OCI-LY1 (cell line): ENCODE results near the gene IFI35.
"Not testable (repeated sequence)": the region's sequence is repeated elsewhere in the genome, so short reads cannot be mapped to it uniquely, and the experiment has no call there.

Source experiments
- H2AFZ ChIP-seq: fragments of 200-600 bp; sonication (generic), shearing (Covaris generic); 2 replicates; pipeline ENCODE4 v1.6.0; 2014; ENCODE audit warnings: antibody characterized with exemption, mild to moderate bottlenecking, low read length
- H3F3A ChIP-seq: fragments of 200-600 bp; sonication (generic), shearing (Covaris generic); 2 replicates; pipeline ENCODE4 v1.6.0; 2014; ENCODE audit warnings: mild to moderate bottlenecking, antibody characterized with exemption, low read length, moderate library complexity; ENCODE audit not compliant: insufficient read depth
- H3K27ac ChIP-seq: fragments of 200-600 bp; sonication (generic); 2 replicates; pipeline ENCODE4 v1.5.1; 2014; ENCODE audit warnings: low read length, mixed run types, mild to moderate bottlenecking, low read depth; ENCODE audit not compliant: poor library complexity, severe bottlenecking
- H3K27me3 ChIP-seq: fragments of 200-600 bp; sonication (generic); 2 replicates; pipeline ENCODE4 v1.6.0; 2014; ENCODE audit warnings: antibody characterized with exemption, mild to moderate bottlenecking, low read length, moderate library complexity; ENCODE audit not compliant: insufficient read depth
- H3K36me3 ChIP-seq: fragments of 200-600 bp; sonication (generic); 2 replicates; pipeline ENCODE4 v1.6.1; 2014; ENCODE audit warnings: mild to moderate bottlenecking, antibody characterized with exemption, low read length, moderate library complexity, mixed read lengths; ENCODE audit not compliant: insufficient read depth
- H3K4me1 ChIP-seq: fragments of 200-600 bp; sonication (generic); 2 replicates; pipeline ENCODE4 v1.5.1; 2014; ENCODE audit warnings: mild to moderate bottlenecking, low read length, moderate library complexity; ENCODE audit not compliant: insufficient read depth, severe bottlenecking
- H3K4me2 ChIP-seq: fragments of 200-600 bp; sonication (generic), shearing (Covaris generic); 2 replicates; pipeline ENCODE4 v1.6.1; 2014; ENCODE audit warnings: low read length
- H3K4me3 ChIP-seq: fragments of 200-600 bp; sonication (generic); 2 replicates; pipeline ENCODE4 v1.5.1; 2014; ENCODE audit warnings: low read length, low read depth, mild to moderate bottlenecking, mixed read lengths; ENCODE audit not compliant: poor library complexity, severe bottlenecking
- H3K79me2 ChIP-seq: fragments of 200-600 bp; shearing (Covaris generic); 2 replicates; pipeline ENCODE4 v1.6.1; 2016; ENCODE audit warnings: mixed run types, low read length, mixed read lengths; ENCODE audit not compliant: insufficient read depth
- H3K9ac ChIP-seq: fragments of 200-600 bp; sonication (generic), shearing (Covaris generic); 2 replicates; pipeline ENCODE4 v1.6.1; 2014; ENCODE audit warnings: mild to moderate bottlenecking, low read length, mixed read lengths
- H3K9me2 ChIP-seq: fragments of 200-600 bp; sonication (generic), shearing (Covaris generic); 2 replicates; pipeline ENCODE4 v1.6.1; 2014; ENCODE audit warnings: low read depth, mild to moderate bottlenecking, low read length, mixed read lengths
- H3K9me3 ChIP-seq: fragments of 200-600 bp; shearing (Covaris generic); 2 replicates; pipeline ENCODE4 v1.6.1; 2014; ENCODE audit warnings: low read length, mixed read lengths
- H4K20me1 ChIP-seq: fragments of 200-600 bp; sonication (generic), shearing (Covaris generic); 2 replicates; pipeline ENCODE4 v1.6.0; 2016; ENCODE audit warnings: mild to moderate bottlenecking, low read length; ENCODE audit not compliant: insufficient read depth
- EZH2 ChIP-seq: fragments of 200-600 bp; sonication (generic), shearing (Covaris generic); IDR thresholded peaks from 2 replicates; pipeline ENCODE4 v1.8.0; 2017; ENCODE audit warnings: borderline replicate concordance, mixed run types, mild to moderate bottlenecking, antibody characterized with exemption, low read length, moderate library complexity, mixed read lengths
- TF ChIP-seq, protein P1 (sequence below): fragments of 200-600 bp; sonication (generic), shearing (Covaris generic); IDR thresholded peaks from 2 replicates; pipeline ENCODE4 v1.5.1; 2017; ENCODE audit warnings: mild to moderate bottlenecking, antibody characterized with exemption, low read length, moderate library complexity, mixed read lengths

Gene IFI35

DNA sequence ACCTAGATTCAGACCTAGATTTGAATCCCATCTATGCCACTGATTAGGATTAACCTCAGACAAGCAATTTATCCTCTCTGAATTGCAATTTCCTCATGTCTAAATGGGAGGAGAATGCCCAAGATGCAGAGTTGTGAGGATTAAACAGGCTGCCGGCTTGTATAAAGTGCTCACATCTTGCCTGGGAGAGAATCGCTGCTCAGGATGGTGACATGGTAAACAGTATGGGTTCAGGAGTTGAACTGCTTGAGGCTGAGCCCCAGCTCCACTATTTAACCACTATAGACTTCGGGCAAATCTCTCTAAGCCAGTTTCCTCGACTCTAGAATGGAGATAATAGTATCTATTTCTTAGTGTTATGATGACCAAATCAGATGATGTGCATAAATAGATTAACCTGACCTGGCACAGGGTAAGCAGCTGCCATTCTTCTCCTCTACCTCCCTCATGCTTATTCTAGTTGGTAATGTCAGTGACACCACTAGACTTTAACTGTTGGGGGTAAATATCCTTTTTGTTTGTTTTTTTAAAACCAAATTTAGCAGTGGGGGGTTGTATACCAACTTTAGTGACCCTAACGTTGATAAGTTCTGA, 9.1 kb upstream of the IFI35 start:
- peak overlapping the region; percentile 71 for H3K4me2 ChIP-seq
- H3F3A ChIP-seq, result peaks cover 1% of the 10 kb centered on the region; the same call in 1 of the 2 replicates
- H3K4me1 ChIP-seq, result peaks cover 25% of the 10 kb centered on the region
- peaks cover 59% of the 10 kb centered on the region for H3K36me3 ChIP-seq
- TF ChIP-seq EZH2, result no peak
- TF ChIP-seq, protein P1, sequence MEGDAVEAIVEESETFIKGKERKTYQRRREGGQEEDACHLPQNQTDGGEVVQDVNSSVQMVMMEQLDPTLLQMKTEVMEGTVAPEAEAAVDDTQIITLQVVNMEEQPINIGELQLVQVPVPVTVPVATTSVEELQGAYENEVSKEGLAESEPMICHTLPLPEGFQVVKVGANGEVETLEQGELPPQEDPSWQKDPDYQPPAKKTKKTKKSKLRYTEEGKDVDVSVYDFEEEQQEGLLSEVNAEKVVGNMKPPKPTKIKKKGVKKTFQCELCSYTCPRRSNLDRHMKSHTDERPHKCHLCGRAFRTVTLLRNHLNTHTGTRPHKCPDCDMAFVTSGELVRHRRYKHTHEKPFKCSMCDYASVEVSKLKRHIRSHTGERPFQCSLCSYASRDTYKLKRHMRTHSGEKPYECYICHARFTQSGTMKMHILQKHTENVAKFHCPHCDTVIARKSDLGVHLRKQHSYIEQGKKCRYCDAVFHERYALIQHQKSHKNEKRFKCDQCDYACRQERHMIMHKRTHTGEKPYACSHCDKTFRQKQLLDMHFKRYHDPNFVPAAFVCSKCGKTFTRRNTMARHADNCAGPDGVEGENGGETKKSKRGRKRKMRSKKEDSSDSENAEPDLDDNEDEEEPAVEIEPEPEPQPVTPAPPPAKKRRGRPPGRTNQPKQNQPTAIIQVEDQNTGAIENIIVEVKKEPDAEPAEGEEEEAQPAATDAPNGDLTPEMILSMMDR, result no peak
- H3K4me3 ChIP-seq, result peak overlapping the region; percentile 50
- H4K20me1 ChIP-seq, result no peaks in the 10 kb centered on the region
- no peaks in the 10 kb centered on the region for H3K9me2 ChIP-seq
- no peaks in the 10 kb centered on the region for H3K9me3 ChIP-seq
- peak overlapping the region; percentile 60 for H3K27ac ChIP-seq
- H3K79me2 ChIP-seq, result peaks cover 20% of the 10 kb centered on the region
- H3K27me3 ChIP-seq, result no peaks in the 10 kb centered on the region
- peak overlapping the region; percentile 82; the same call in 1 of the 2 replicates for H2AFZ ChIP-seq
- peak overlapping the region; percentile 61 for H3K9ac ChIP-seq

DNA sequence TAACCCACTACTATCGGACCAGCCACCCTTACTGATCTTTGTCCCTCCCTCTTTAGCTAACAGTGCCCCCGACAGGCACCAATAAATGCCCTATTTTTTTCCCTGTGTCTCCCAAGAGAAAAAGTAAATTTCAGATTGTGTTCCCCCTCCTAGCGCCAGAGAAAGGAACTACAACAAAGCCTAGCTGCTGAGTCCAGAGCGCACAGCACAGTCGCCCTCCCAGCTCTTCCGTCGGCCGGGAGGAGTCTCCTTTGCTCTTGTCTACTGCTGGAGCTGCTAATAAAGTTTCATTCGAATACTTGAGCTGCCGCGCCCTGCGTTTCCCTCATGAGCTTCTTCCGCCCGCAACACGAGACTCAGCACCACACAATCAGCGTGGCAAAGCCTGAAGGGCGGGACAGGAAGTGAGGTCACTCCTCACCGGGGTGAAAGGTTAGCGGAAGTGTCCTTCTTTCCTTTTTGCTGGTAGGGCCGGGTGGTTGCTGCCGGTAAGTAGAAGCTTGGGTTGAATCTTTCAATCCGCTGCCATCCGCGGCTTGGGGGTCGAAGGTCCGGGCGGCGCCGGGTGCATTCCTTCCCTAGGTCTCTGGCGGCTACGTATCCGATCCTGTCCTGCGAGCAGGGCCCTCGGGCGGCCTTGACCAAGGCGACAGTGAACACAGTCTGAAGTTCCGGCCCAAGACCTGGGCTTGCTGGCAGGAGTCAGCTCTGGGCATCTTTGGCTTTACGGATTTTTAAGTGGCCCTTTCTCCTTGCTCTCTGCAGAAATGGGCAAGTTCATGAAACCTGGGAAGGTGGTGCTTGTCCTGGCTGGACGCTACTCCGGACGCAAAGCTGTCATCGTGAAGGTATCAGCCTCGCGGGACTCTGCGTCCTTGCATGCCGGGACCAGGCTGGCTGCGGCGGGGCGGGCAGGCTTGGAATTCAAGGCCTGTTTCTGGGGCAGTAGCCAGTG, 8.3 kb upstream of the IFI35 start, which contains the start of gene RPL27:
Gene RPL27, plus strand, starts transcription at position 436 of the 955 bp plus-strand sequence. Its CDS starts 332 bp downstream, at position 768.
- Histone ChIP-seq H3F3A (peaks cover 6% of the 10 kb centered on the region; the same call in 1 of the 2 replicates), H3K9me3 (no peaks in the 10 kb centered on the region), H3K4me2 (peak within 1 kb of the TSS; percentile 77), H3K36me3 (peaks cover 59% of the 10 kb centered on the region), H2AFZ (peak within 1 kb of the TSS; percentile 82; the same call in 1 of the 2 replicates), H3K4me1 (peaks cover 25% of the 10 kb centered on the region), H3K9ac (peak within 1 kb of the TSS; percentile 97), H3K27ac (peak within 1 kb of the TSS; percentile 76), H3K79me2 (peaks cover 20% of the 10 kb centered on the region), H3K4me3 (peak within 1 kb of the TSS; percentile 94), H3K9me2 (no peaks in the 10 kb centered on the region), H4K20me1 (no peaks in the 10 kb centered on the region), H3K27me3 (no peaks in the 10 kb centered on the region)
- TF ChIP-seq, protein P1, result peak; percentile 86
- TF ChIP-seq EZH2, result no peak

DNA sequence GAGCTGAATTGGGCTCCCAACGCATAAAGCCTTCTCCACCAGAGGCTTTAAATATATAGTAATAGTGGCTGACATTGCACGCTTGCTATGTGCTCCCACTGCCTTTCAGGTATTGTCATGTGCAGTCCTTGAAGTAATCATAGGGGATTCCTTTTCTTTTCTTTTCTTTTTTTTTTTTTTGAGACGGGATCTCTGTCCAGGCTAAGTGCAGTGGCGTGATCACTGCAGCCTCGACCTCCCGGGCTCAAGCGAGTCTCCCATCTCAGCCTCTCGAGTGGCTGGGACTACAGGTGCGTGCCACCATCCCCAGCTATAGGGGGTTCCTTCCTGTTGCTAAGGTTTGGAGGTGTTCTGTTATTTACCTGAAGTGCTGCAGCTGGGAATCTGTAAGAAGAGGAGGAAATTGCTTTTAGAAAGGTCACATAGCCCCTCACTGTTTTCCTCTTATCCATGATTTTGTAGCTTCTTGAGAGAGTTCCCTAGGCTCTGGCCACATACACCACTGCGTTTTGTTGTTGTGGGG, 7.5 kb upstream of the IFI35 start:
- Histone ChIP-seq H3K4me1 (peaks cover 25% of the 10 kb centered on the region), H3K4me3 (peak overlapping the region; percentile 94), H3K9ac (peak overlapping the region; percentile 97), H3F3A (peaks cover 6% of the 10 kb centered on the region; the same call in 1 of the 2 replicates), H3K79me2 (peaks cover 20% of the 10 kb centered on the region), H2AFZ (no peak overlapping the region), H3K36me3 (peaks cover 60% of the 10 kb centered on the region), H3K9me2 (no peaks in the 10 kb centered on the region), H3K27me3 (no peaks in the 10 kb centered on the region), H3K9me3 (no peaks in the 10 kb centered on the region), H3K27ac (peak overlapping the region; percentile 76), H4K20me1 (no peaks in the 10 kb centered on the region), H3K4me2 (peak overlapping the region; percentile 77)
- TF ChIP-seq, protein P1, result no peak
- TF ChIP-seq EZH2, result no peak

DNA sequence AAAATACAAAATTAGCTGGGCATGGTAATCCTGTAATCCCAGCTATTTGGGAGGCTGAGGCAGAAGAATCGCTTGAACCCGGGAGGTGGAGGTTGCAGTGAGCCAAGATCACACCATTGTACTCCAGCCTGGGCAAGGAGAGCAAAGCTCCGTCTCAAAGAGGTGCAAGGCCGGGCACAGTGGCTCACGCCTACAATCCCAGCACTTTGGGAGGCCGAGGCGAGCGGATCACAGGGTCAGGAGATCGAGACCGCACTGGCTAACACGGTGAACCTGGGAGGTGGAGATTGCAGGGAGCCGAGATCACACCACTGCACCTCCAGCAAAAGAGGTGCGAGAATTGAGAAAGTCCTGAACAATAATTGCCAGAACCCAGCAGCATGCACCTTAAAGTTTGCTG, 5.7 kb upstream of the IFI35 start:
- H3K27me3 ChIP-seq, H3K4me2 ChIP-seq, H3K27ac ChIP-seq, H3K9me3 ChIP-seq, H3K4me3 ChIP-seq, H3K9me2 ChIP-seq, H3K9ac ChIP-seq, H3F3A ChIP-seq, H4K20me1 ChIP-seq, H2AFZ ChIP-seq: not testable (repeated sequence)
- Histone ChIP-seq H3K4me1 (peaks cover 25% of the 10 kb centered on the region), H3K79me2 (peaks cover 20% of the 10 kb centered on the region), H3K36me3 (peaks cover 63% of the 10 kb centered on the region)
